GM19328 (cell line): ENCODE measurements around the gene NFX1.
A peak's percentile ranks its signal among the peaks of the same experiment; 100 is the strongest.

ENCODE experiments used
- ATAC-seq: cut with Tn5 transposase; IDR thresholded peaks from one replicate; pipeline ENCODE4 v1.9.1; 2021; ENCODE audit warnings: mild to moderate bottlenecking, moderate library complexity; ENCODE audit not compliant: unreplicated experiment

The NFX1 gene

GRCh38 chr9:33265211-33265865 lies 25.0 kb upstream of the NFX1 start:
- ATAC-seq = no peak

GRCh38 chr9:33267151-33267767 lies 23.1 kb upstream of the NFX1 start:
- no peak for ATAC-seq

- no peak for ATAC-seq
Measured at GRCh38 chr9:33270146-33270545, 20.2 kb upstream of the NFX1 start.

GRCh38 chr9:33272061-33272460 lies 18.3 kb upstream of the NFX1 start:
- ATAC-seq = no peak

GRCh38 chr9:33273266-33273971 lies 16.9 kb upstream of the NFX1 start:
- no peak for ATAC-seq

- no peak for ATAC-seq
Measured at GRCh38 chr9:33273972-33274328, 16.4 kb upstream of the NFX1 start.

GRCh38 chr9:33277484-33277883 lies 12.8 kb upstream of the NFX1 start:
- no peak for ATAC-seq

GRCh38 chr9:33285502-33285901 lies 4.8 kb upstream of the NFX1 start:
- no peak for ATAC-seq

- ATAC-seq = no peak
Measured at GRCh38 chr9:33287087-33287490, 3.2 kb upstream of the NFX1 start.

GRCh38 chr9:33288235-33288634 lies 2.1 kb upstream of the NFX1 start:
- ATAC-seq = no peak

GRCh38 chr9:33288828-33289483 lies 1.4 kb upstream of the NFX1 start:
- no peak for ATAC-seq

- no peak for ATAC-seq
Measured at GRCh38 chr9:33289496-33289895, 820 bp upstream of the NFX1 start.

- ATAC-seq = no peak
Measured at GRCh38 chr9:33289936-33290246, 425 bp upstream of the NFX1 start.

GRCh38 chr9:33291031-33291397 lies 698 bp downstream of the NFX1 start:
- ATAC-seq = peak; percentile 3

- no peak for ATAC-seq
Measured at GRCh38 chr9:33291901-33292300, 1.6 kb downstream of the NFX1 start.

GRCh38 chr9:33293782-33294181 lies 3.5 kb downstream of the NFX1 start:
- ATAC-seq = no peak

- no peak for ATAC-seq
Measured at GRCh38 chr9:33294670-33295432, 4.5 kb downstream of the NFX1 start.

- peak; percentile 33 for ATAC-seq
Measured at GRCh38 chr9:33295571-33295970, 5.3 kb downstream of the NFX1 start.

GRCh38 chr9:33297432-33297831 lies 7.1 kb downstream of the NFX1 start:
- peak; percentile 84 for ATAC-seq

- no peak for ATAC-seq
Measured at GRCh38 chr9:33300546-33300945, 10.2 kb downstream of the NFX1 start.

- ATAC-seq = no peak
Measured at GRCh38 chr9:33304362-33304761, 14.0 kb downstream of the NFX1 start.
